PC-9 (cell line): ENCODE data around the gene SNX15. TPM values are rescaled to one million over a fixed set of nuclear protein-coding genes. Genes with fewer than 3 reads are reported as not detected.

ENCODE experiments used
- BruUV-seq: library from RNA; stranded (reverse); fragments of 400-500 nt; replicated peaks from 2 replicates; lab custom pipeline; 2021; lab: Mats Ljungman, UMichigan
- CTCF ChIA-PET: fragments of 300-600 bp; sonication (Branson Sonifier 250); formaldehyde crosslinking; loops from one replicate; lab custom pipeline; 2022; ENCODE audit warnings: antibody characterized with exemption; lab: Charles Lee
- POLR2A ChIA-PET: fragments of 300-600 bp; sonication (Branson Sonifier 250); formaldehyde crosslinking; loops from one replicate; lab custom pipeline; 2022; ENCODE audit warnings: antibody characterized with exemption; ENCODE audit not compliant: unreplicated experiment; lab: Charles Lee
- DNase-seq, 2 experiments: peaks; one replicate each; pipeline versions ENCODE4 v3.0.0 to v3.0.0-alpha.2; 2015 to 2022; ENCODE audit warnings: mixed read lengths in 1 of 2
- H2AFZ ChIP-seq: fragments of 200-600 bp; sonication (generic); 2 replicates; pipeline ENCODE4 v1.8.1; 2017; ENCODE audit warnings: antibody characterized with exemption
- H3F3A ChIP-seq: fragments of 200-600 bp; sonication (generic); 2 replicates; pipeline ENCODE4 v1.8.1; 2017; ENCODE audit warnings: antibody characterized with exemption, mild to moderate bottlenecking, low read depth; ENCODE audit not compliant: insufficient read depth
- H3K27ac ChIP-seq: fragments of 200-600 bp; sonication (generic); 2 replicates; pipeline ENCODE4 v1.6.1; 2016; ENCODE audit warnings: mixed run types
- H3K27me3 ChIP-seq: fragments of 200-600 bp; sonication (generic); 2 replicates; pipeline ENCODE4 v1.6.1; 2016; ENCODE audit warnings: low read depth, mixed run types; ENCODE audit not compliant: insufficient read depth
- H3K36me3 ChIP-seq: fragments of 200-600 bp; sonication (generic); 2 replicates; pipeline ENCODE4 v1.6.1; 2016; ENCODE audit warnings: low read depth, mixed run types
- H3K4me1 ChIP-seq: fragments of 200-600 bp; sonication (generic); replicated peaks from 2 replicates; pipeline ENCODE4 v1.6.1; 2016; ENCODE audit warnings: mixed run types; ENCODE audit not compliant: insufficient read depth
- H3K4me2 ChIP-seq: fragments of 200-600 bp; sonication (generic); 2 replicates; pipeline ENCODE4 v1.6.1; 2017; ENCODE audit warnings: mixed run types
- H3K4me3 ChIP-seq: fragments of 200-600 bp; sonication (generic); 2 replicates; pipeline ENCODE4 v1.6.1; 2016; ENCODE audit warnings: mixed run types
- H3K79me2 ChIP-seq: fragments of 200-600 bp; sonication (generic); 2 replicates; pipeline ENCODE4 v1.6.1; 2017; ENCODE audit warnings: low read depth, mixed run types
- H3K9me2 ChIP-seq: fragments of 200-600 bp; sonication (generic); 2 replicates; pipeline ENCODE4 v1.8.1; 2017; ENCODE audit warnings: mild to moderate bottlenecking; ENCODE audit not compliant: insufficient read depth
- H3K9me3 ChIP-seq: fragments of 200-600 bp; sonication (generic); 2 replicates; pipeline ENCODE4 v1.8.1; 2016; ENCODE audit warnings: low read depth; ENCODE audit not compliant: insufficient read depth
- H4K20me1 ChIP-seq: fragments of 200-600 bp; sonication (generic); 2 replicates; pipeline ENCODE4 v1.8.1; 2017; ENCODE audit not compliant: insufficient read depth
- CTCF ChIP-seq: fragments of 200-600 bp; sonication (generic); conservative IDR thresholded peaks from 2 replicates; pipeline ENCODE4 v1.6.1; 2017; ENCODE audit warnings: mixed run types, antibody characterized with exemption, mild to moderate bottlenecking, moderate library complexity
- EZH2 ChIP-seq: fragments of 200-600 bp; sonication (generic); IDR thresholded peaks from 2 replicates; pipeline ENCODE4 v1.8.0; 2017; ENCODE audit warnings: antibody characterized with exemption, low read depth
- intact Hi-C: fragments of 100-400 bp; cut with micrococcal nuclease; formaldehyde crosslinking; loops from one replicate; pipeline ENCODE4 v1.10.0; 2022; ENCODE audit not compliant: unreplicated experiment
- total RNA-seq: library from RNA; stranded (reverse); gene quantifications from 2 replicates; pipeline ENCODE4 v1.2.3, GENCODE V29; 2021

The SNX15 gene
- total RNA-seq, 1 experiment from 2014 or later, result 38.2 TPM

- POLR2A ChIA-PET, result no interaction called here
- TF ChIP-seq EZH2 (no peak), CTCF (no peak)
Observed at GRCh38 chr11:65058419-65059054, 31.3 kb downstream of the SNX15 start, which contains the start of gene NAALADL1. NAALADL1 (minus strand) TSS chr11:65058553; CDS start chr11:65058521, 32 bp downstream.

GRCh38 chr11:65059523-65059922, 32.3 kb downstream of the SNX15 start:
- Histone ChIP-seq H3K79me2 (no peaks in the 10 kb centered on the region), H3K27ac (no peak overlapping the region), H3K27me3 (no peaks in the 10 kb centered on the region), H3K4me3 (no peak overlapping the region), H2AFZ (no peak overlapping the region), H3K4me2 (no peak overlapping the region), H3K4me1 (no peaks in the 10 kb centered on the region), H3F3A (no peaks in the 10 kb centered on the region), H4K20me1 (no peaks in the 10 kb centered on the region), H3K9me2 (no peaks in the 10 kb centered on the region), H3K36me3 (no peaks in the 10 kb centered on the region), H3K9me3 (no peaks in the 10 kb centered on the region)
- no TSS peak for BruUV-seq
- CTCF ChIA-PET, result no interaction called here
- TF ChIP-seq EZH2 (no peak), CTCF (no peak)
- DNase-seq, result no peak
- intact Hi-C loops, result no loop called here
- POLR2A ChIA-PET, result no interaction called here

More at GRCh38 chr11:65058419-65059054, 31.3 kb downstream of the SNX15 start, which contains the start of gene NAALADL1:
- H3K9me2 ChIP-seq, result no peaks in the 10 kb centered on the region
- H3F3A ChIP-seq, result no peaks in the 10 kb centered on the region
- H3K27ac ChIP-seq, result no peak within 1 kb of the TSS
- H3K9me3 ChIP-seq, result no peaks in the 10 kb centered on the region
- CTCF ChIA-PET, result no interaction called here
- no peak for DNase-seq
- H3K4me3 ChIP-seq, result no peak within 1 kb of the TSS
- H3K36me3 ChIP-seq, result no peaks in the 10 kb centered on the region
- BruUV-seq, result no TSS peak
- no peaks in the 10 kb centered on the region for H4K20me1 ChIP-seq
- no peak within 1 kb of the TSS for H3K4me2 ChIP-seq
- no peaks in the 10 kb centered on the region for H3K79me2 ChIP-seq
- no peaks in the 10 kb centered on the region for H3K27me3 ChIP-seq
- no peaks in the 10 kb centered on the region for H3K4me1 ChIP-seq
- H2AFZ ChIP-seq, result no peak within 1 kb of the TSS
- intact Hi-C loops, result no loop called here

- intact Hi-C loops, result no loop called here
- no peak overlapping the region for H3K4me2 ChIP-seq
- no peaks in the 10 kb centered on the region for H3F3A ChIP-seq
- no peaks in the 10 kb centered on the region for H3K79me2 ChIP-seq
- no peak for DNase-seq
- no peaks in the 10 kb centered on the region for H3K9me3 ChIP-seq
- H2AFZ ChIP-seq, result no peak overlapping the region
- H3K9me2 ChIP-seq, result no peaks in the 10 kb centered on the region
- BruUV-seq, result no TSS peak
- H3K4me3 ChIP-seq, result no peak overlapping the region
- CTCF ChIA-PET, result no interaction called here
- no peak overlapping the region for H3K27ac ChIP-seq
- H4K20me1 ChIP-seq, result no peaks in the 10 kb centered on the region
- H3K27me3 ChIP-seq, result no peaks in the 10 kb centered on the region
- TF ChIP-seq EZH2, result no peak
- no peak for TF ChIP-seq CTCF
- no peaks in the 10 kb centered on the region for H3K4me1 ChIP-seq
- POLR2A ChIA-PET, result no interaction called here
- H3K36me3 ChIP-seq, result no peaks in the 10 kb centered on the region
Observed at GRCh38 chr11:65059959-65060824, 33.0 kb downstream of the SNX15 start.
